ENCODE data around the gene TEX14.
"Not testable (repeated sequence)": the region's sequence is repeated elsewhere in the genome, so short reads cannot be mapped to it uniquely, and the experiment has no call there.

The TEX14 gene

DNA sequence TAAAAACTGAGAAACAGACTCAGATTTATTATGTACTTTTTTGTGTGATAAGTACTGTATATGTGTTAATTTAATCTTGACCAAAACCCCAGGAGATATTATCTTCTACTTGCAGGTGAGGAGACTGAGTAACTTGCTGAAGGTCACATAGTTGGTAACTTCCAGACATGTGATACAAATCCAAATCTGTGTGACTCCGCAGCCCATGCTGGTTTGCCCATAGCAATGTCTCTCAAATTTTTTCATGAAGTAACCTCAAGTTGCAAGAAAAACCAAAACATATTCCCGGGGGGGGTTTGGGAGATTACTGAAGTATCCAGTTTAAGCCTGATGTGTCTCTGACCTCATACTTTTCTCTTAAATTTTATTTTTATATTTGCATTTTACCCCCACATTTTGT, 3.3 kb downstream of the TEX14 start:
- no peak for DNase-seq (ENCODE audit: low read depth in 2 of 2)

DNA sequence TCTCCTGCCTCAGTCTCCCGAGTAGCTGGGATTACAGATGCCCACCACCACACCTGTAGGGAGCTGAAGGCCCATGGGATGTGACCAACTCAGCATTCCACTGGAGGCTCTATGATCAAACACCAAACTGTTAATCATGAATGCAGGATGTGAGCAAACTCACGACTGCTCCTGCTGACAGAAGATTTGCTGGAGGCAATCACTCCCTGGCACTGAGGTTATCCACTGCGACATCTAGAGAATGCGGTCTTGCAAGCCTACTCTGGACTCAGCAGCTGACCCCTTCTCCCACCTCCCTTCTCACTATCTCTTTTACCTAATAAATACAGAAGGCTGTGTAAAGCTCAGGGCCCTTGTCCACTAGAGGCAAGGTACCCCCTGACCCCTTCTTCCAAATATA, 4.9 kb downstream of the TEX14 start:
- DNase-seq (ENCODE audit: low read depth in 2 of 2), result no peak

DNA sequence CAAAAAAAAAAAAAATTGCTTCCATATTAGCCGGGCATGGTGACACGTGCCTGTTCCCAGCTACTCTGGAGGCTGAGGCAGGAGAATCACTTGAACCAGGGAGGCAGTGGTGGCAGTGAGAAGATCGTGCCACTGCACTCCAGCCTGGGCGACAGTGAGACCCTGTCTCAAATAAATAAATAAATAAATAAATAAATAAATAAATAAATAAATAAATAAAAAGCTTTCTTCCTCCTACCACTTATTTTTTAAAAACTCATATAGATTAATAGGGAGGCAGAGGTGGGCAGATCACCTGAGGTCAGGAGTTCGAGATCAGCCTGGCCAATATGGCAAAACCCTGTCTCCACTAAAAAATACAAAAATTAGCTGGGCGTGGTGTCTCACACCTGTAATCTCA, 7.4 kb downstream of the TEX14 start:
- DNase-seq (ENCODE audit: low read depth in 2 of 2), result not testable (repeated sequence)

DNA sequence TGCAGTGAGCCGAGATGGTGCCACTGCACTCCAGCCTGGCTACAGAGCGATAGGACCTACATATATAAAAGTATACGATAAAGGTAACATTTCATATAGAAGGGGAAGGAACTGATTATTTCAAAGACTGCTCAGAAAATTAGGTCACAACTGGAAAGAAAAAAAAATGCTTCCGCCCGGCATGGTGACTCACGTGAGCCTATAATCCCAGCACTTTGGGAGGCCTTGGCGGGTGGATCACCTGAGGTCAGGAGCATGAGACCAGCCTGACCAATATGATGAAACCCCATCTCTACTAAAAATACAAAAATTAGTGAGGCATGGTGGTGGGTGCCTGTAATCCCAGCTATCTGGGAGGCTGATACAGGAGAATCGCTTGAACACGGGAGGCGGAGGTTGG, 7.8 kb downstream of the TEX14 start:
- DNase-seq (ENCODE audit: low read depth in 2 of 2), result no peak

DNA sequence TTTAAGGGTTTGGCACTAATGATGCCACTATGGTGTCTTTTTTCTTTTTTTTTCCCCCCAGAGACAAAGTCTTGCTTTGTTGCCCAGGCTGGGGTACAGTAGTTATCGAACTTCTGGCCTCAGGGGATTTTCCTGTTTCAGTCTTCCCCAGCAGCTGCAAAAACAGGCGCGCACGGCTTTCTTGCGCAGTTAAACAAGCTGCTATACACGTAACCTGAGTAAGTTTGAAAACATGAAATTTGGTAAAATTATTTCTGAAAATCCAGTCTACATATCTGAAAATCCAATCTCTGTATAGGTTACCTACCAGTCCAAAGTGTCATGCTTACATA, 11.8 kb downstream of the TEX14 start:
- DNase-seq (ENCODE audit: low read depth in 2 of 2), result no peak

DNA sequence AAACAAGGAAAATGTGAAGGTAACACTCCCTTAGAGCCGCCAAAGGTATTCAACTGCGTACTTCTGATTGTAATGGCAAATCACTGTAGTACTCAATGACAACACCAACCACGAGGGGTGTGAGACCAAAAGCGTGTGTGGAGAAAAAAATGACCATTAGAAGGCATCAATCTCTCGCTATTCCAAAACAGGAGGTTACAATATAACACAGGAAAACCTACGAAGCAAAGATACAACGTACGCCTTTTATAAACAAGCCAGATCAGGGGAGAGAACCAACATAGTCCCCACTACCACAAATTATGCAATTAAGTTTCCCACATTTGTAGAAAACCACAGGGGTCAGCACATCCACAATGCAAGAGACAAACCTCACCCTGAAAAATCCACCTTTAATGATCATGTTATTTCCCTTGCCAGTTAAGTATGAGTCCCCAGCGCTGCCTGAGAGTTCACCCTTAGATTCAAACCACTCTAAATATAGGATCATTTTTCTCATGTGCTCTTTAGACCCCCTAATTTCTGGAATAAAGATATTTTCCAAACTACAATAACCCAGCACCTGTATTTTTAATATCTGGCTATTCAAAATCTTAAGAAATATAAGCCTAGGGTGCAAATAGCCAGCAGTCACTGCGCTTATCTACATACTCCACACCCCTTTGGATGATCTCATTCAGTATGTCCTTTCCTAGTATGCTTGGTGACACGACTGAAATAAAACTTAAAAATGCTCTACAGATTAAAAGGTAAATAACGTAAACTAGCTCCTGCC, 12.4 kb downstream of the TEX14 start:
- no peak for DNase-seq (ENCODE audit: low read depth in 2 of 2)

DNA sequence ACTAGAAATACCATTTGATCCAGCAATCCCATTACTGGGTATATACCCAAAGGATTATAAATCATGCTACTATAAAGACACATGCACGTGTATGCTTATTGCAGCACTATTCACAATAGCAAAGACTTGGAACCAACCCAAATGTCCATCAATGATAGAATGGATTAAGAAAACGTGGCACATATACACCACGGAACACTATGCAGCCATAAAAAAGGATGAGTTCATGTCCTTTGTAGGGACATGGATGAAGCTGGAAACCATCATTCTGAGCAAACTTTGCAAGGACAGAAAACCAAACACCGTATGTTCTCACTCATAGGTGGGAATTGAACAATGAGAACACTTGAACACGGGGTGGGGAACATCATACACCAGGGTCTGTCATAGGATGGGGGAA, 13.6 kb downstream of the TEX14 start:
- not testable (repeated sequence) for DNase-seq (ENCODE audit: low read depth in 2 of 2)

DNA sequence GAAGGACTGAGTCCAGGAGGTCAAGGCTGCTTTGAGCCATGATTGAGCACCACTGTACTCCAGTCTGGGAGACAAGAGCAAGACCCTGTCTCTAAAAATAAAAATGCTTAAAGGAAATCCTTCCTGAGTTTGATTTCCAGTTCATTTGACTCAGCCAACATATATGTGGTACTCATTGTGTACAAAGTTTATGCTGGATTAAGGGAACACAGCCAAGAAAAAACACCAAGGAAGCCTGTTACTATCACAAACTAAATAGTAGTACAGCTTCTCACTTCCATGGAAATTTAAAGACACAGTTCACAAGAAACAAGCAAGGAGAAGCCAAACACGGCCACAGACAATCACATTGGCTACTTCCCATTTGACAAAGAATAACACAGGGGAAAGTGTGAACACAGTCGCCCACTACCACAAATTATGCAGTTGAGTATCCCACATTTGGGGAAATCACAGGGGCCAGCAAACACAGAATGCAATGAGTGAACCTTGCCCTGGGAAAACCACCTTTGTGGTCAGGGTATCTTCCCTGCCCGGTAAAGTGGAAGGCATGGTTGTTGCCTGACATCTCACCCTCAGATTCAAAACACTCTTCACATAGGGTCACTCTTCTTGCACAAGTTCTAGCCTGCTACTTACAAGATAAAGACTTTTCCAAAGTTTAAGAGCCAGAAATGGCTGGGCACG, 14.5 kb downstream of the TEX14 start:
- DNase-seq (ENCODE audit: low read depth in 2 of 2), result no peak

DNA sequence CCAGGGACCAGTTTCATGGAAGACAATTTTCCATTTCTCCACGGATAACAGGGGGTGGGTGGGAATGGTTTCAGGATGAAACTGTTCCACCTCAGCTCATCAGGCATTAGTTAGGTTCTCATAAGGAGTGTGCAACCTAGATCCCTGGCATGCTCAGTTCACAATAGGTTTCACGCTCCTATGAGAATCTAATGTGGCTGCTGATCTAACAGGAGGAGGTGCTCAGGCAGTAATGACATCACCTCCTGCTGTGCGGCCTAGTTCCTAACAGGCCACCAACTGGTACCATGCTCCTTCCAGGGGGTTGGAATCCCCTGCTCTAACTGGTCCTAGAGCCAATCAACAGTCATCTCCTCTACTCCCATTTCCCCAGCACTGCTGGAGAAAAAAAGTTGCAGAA, 19.9 kb downstream of the TEX14 start:
- no peak for DNase-seq (ENCODE audit: low read depth in 2 of 2)

DNA sequence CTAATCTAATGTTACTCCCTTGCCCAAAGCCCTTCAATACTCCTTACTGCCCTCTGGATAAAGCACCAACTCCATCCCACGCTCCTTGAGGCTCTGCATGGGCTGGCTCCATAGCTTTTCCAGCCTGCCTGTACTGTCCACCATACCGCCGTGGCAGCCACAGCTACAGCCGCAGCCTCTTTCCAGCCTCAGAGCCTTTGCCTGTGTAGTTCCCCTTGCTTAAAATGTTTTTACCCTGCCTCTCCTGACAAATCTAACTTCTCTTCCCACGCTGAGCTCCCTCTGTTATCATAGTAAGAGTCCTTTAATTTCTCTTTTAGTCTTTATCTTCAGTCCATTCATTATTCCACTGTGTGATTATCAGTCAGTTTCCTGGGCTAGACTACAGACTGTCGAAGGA, 22.0 kb downstream of the TEX14 start:
- DNase-seq (ENCODE audit: low read depth in 2 of 2), result no peak

DNA sequence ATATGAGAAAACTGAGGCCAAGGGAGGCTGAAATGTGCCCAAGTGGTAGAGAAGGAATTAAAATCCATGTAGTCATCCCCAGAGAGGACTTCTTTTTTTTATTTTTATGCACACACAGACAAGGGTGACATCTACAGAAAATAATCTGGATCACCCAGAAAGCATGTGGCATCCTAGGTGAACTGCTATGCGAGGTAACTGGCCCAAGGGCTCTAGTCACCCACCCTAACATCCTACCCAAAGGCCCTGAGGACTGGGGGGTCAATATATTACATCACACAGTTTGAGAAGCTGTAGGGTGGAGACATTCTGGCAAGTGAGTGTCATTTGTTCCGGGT, 23.3 kb downstream of the TEX14 start:
- DNase-seq (ENCODE audit: low read depth in 2 of 2), result no peak

DNA sequence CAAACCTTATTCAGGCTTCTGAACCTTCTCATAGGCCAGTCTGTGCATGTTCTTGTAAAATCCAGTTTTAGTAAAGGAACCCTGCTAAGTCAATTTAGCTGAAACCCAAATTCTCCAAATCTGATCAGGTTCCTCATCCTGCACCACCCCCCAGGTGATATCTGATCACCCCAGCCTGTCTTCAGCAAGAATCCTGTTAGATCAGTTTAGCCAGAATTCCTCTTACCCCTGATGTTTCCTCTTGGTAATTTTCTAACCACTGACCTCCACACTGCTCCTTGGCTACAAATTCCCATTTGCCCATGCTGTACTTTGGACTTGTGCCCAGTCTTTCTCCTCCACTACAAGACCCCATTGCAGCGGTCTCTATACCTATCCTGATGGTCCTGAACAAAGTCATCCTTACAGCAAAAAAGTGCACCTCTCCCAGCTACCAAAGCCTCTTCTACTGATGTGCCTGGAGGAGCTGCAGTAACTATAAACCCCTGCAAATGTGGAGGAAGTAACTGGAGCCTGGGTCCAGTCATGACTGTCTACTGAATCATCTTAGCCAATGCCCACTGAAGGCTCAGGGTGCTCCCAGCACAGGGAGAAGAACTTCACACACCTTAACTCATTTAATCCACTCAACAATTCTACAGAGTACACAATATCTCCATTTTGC, 23.8 kb downstream of the TEX14 start:
- DNase-seq (ENCODE audit: low read depth in 2 of 2), result no peak

DNA sequence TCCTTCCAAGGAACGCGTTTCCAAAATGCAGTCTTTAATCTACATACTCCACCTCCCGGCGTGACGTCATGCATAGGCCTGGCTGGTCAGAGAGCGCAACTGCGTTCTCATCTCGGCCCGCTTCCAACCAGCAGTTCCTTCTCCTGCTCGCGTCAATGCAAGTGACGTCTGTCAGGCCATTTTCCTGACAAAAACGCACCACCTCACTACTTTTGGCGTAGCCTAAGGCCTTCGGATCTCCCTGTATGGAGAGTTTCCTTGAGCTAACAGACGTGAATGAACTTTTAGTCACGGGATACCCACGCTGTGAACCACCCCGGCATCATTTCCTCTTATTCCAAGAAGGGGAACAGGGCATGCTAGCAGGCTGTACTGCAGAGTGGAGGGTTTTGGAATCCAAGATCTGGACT, 25.0 kb downstream of the TEX14 start:
- no peak for DNase-seq (ENCODE audit: low read depth in 2 of 2)

DNA sequence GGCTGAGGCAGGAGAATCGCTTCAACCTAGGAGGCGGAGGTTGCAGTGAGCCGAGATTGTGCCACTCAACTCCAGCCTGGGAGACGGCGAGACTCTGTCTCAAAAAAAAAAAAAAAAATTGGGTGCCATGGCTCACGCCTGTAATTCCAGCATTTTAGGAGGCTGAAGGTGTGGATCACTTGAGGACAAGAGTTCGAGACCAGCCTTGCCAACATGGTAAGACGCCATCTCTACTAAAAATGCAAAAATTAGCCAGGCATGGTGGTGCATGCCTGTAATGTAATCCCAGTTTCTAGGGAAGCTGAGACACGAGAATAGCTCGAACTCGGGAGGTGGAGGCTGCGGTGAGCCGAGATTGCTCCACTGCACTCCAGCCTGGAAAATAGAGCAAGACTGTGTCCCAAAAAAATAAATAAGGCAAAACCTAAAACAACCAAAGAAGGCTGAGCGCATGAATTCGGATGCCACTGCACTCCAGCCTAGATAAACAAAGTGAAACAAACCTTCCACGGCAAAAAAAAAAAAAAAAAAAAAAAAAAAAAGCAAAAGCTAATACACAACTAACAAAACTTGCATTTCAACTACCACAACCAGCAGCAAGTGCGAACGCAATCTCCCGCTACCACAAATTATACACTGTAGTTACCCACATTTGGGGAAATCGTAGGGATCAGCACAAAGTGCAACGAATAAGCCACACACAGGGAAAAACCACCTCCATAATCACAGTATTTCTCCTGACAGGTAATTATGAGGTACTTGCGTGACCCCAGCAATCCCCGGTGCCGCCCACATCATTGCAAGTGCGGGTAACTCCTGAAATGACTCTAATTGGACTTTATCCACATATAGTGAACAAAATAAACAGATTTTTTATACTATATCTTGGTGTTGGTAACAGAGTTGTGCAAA, 25.6 kb downstream of the TEX14 start:
- no peak for DNase-seq (ENCODE audit: low read depth in 2 of 2)

DNA sequence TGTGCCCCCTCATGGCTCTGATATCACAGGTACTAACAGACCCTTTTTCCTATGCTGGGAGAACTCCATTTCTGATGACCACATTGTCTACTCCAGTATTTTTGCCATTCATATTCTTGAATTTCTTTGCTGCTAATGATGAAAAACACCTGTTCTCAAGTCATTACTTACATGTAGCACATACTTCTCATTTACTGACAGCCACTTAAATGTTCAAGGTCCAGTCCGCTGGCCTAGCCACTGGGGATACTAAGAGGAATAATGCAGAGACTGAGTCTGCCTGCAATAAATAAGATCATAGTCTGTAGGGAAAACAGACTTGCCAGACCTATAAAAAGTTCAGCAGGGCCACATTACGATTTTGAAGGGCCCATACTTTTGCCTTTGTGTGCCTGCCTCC, 27.5 kb downstream of the TEX14 start:
- no peak for DNase-seq (ENCODE audit: low read depth in 2 of 2)

DNA sequence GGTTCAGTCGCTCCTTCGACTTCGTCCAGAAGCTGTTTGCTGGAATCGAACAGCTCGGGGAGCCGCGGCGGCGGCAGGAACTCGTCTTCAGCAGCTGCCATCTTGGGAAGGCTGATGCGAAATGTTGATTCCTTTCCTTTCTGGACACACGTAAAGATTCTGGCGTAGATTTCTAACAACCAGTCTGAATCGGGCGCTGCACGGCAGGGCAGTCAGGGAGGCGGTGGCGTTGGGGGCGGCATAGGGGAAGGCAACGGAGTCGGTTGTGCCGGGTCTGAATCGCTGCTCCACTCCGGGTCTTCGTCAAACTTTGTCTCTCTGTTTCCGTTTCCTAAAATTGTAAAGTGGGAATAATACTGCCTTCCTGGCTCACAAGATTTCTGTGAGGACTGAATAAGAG, 30.3 kb downstream of the TEX14 start:
- DNase-seq (ENCODE audit: low read depth in 2 of 2), result no peak

DNA sequence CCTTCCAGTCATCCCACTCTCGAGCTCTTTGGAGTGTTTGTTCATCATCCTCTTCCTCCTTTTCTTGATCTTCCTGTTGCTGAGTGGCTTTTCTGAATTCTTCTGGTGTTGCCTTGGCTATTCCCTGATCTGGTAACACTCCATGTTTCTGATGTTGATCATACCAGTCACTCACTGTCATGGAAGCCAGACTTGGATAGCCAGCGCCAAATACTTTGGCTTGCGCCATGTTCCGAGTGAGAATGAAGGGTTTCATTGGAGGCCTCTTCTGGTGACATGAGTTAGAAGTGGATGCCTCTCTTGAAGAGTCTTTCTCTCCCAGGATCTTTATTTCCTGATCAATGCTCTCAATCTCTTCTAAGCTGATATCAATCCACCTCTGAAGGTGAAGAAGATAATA, 31.2 kb downstream of the TEX14 start:
- no peak for DNase-seq (ENCODE audit: low read depth in 2 of 2)

DNA sequence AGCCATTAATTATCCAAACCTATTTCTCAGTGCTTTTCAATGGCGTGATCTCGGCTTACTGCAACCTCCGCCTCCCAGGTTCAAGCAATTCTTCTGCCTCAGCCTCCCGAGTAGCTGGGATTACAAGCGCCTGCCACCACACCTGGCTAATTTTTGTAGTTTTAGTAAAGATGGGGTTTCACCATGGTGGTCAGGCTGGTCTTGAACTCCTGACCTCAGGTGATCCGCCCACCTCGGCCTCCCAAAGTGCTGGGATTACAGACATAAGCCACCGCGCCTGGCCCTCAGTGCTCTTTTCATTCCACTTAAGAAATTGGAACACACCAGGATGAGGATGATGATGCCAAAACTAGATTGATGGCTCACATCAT, 32.1 kb downstream of the TEX14 start:
- DNase-seq (ENCODE audit: low read depth in 2 of 2), result not testable (repeated sequence)

DNA sequence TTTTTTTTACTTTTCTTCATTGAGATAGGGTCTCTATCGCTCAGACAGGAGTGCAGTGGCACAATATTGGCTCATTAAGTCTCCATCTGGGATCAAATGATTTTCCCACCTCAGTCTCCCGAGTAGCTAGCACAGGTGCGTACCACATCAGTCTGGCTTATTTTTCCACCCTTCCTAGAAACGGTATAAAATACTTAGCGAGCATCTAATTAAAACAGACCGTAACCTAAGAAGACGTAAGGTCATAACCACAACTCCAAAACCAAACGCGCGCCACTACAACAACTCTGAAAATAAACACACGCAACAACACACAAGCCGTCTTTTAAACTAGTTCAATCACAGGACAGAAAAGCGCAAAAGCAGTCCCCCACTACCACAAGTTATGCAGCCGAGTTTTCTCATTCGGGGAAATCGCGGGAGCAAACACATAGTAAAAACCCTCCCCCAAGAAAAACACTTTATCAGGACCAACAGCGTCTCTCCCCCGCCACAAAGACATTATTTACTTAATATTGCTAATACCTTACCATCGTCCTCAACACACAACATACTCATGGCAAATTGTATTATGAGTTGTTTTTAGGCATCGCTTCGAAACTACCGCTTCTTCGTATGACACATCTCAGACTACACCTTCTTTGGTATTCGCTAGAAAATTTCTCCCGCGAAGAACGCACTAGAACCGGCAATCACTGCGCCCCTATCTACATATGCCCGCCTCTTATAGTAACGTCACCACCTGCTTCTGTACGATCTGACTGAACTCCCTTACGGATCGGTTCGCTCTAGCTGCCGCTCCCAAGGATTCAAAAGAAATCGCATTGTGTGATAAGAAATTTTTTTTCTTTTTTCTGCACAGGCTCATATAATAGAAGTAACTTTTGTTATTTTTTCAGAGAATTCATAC, 32.8 kb downstream of the TEX14 start:
- peak; percentile 30 to 41 for DNase-seq (ENCODE audit: low read depth in 2 of 2)

DNA sequence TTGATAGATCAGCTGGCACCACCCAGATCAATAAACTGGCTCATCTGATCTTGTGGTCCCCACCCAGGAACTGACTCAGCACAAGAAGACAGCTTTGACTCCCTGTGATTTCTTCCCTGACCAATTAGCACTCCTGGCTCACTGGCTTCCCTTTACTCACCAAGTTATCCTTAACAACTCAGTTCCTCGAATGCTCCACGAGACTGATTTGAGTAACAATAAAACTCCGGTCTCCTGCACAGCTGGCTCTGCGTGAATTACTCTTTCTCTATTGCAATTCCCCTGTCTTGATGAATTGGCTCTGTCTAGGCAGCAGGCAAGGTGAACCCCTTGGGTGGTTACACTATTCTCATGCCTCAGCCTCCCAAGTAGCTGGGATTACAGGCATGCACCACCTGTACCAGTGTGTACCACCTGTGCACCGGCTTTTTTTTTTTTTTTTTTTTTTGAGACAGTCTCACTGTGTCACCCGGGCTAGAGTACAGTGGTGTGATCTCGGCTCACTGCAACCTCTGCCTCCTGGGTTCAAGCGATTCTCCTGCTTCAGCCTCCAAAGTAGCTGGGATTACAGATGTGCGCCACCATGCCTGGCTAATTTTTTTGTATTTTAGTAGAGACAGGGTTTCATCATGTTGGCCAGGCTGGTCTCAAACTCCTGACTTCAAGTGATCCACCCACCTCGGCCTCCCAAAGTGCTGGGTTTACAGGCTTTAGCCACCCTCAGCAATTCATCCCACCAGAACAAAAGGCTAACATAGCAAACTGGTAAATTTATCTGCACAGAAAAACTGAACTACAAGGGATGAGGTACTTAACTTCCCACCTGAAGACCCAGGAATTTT, 33.7 kb downstream of the TEX14 start:
- DNase-seq (ENCODE audit: low read depth in 2 of 2), result not testable (repeated sequence)
